NCI-H345 treated with DMSO at 0.1 percent for 48 hours (cell line): ENCODE results near the gene OBP2B.
"Not testable (repeated sequence)": the region's sequence is repeated elsewhere in the genome, so short reads cannot be mapped to it uniquely, and the experiment has no call there.

Source experiments
- DNase-seq: peaks from one replicate; lab custom pipeline; 2025; ENCODE audit not compliant: unreplicated experiment; lab: John Stamatoyannopoulos, UW

OBP2B gene

GRCh38 chr9:133223159-133223756 lies 14.2 kb upstream of the OBP2B start:
- DNase-seq = not testable (repeated sequence)

DNA sequence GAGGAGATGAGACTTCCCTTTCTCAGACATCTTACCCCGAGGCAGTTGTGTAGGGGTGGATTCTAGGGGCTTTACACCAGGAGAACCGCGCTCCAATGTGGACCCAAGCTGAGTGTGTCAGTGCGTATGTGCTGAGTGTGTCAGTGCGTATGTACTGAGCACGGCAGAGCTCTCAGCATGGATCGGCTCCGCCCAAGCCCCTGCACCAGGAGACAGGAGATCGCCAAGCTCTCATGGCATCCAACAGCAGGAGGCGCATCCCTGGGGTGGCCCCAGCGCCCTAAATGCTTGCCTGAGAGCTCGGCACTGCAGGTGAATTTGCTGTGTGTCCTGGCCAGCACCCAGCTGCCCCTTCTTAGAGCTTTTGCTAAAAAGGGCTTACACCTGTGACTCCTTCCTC lies 12.9 kb upstream of the OBP2B start:
- DNase-seq = not testable (repeated sequence)

DNA sequence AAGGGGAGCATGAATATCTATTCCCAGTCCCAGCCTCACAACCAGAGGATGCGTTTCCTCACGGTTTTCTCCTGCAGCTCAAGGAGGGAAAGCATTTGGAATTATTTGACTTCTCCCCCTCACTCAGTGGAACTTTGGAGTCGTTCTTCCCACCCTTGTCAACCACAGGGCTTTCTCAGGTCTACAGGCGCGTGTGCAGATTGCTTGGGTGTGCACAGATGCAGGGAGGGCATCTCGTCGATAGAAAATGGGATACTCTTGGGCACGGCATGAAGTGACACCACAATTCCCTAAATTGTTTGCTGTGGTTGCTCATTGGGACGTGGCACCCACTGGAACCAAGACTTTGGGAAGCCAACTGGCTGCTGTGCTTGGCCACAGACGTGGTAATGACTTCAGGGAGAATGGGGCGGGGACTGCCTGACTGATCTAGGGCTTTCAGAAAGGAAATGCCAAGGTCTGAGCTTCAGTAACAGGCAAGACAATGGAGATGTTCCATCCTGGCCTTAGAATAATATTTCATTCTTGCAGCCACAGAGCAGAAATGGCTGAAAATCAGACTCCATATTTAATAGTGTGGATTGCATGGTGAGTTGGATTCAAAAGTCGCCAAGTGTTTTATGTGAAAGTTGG lies 12.2 kb upstream of the OBP2B start:
- DNase-seq = no peak

GRCh38 chr9:133218049-133218975 lies 9.3 kb upstream of the OBP2B start:
- DNase-seq = not testable (repeated sequence)

GRCh38 chr9:133217333-133217988 lies 8.4 kb upstream of the OBP2B start:
- DNase-seq = not testable (repeated sequence)

DNA sequence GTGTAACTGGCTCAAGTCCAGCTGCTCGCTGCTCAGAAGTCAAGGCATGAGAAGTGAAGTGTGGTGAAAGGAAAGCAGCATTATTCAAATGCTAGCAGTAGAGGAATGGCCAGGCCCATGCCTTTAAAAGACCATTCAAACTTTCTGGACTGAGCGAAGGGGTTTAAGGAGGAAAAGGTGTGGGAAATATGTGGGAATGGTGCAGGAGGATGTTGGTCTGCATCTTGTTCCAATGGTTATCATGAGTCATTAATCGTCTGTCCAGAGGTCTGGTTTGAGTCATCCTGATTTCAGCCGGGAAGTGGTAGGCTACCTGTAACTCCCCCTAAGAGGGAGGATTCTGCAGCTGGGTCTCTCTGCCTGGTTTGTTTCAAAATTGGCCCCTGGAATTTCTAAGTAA lies 5.2 kb upstream of the OBP2B start:
- DNase-seq = not testable (repeated sequence)

GRCh38 chr9:133210609-133211008 lies 1.6 kb upstream of the OBP2B start:
- no peak for DNase-seq

DNA sequence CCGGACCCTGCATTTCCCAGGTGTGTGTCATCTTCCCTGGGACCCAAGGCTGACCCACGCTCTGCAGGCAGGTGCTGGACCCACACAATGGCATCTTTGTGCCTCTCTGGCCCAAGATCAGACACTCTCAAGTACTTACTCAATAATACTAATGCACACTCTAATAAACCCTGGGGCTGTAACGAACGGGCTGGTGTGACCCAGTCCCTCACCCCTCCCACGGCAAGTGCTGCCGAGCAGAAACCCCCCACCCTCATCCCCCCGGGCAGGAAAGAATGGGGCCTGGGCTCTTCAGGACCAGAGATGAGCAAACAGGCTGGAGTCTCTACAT lies 1.1 kb upstream of the OBP2B start:
- DNase-seq = no peak

GRCh38 chr9:133209327-133210201 lies 514 bp upstream of the OBP2B start:
- not testable (repeated sequence) for DNase-seq

DNA sequence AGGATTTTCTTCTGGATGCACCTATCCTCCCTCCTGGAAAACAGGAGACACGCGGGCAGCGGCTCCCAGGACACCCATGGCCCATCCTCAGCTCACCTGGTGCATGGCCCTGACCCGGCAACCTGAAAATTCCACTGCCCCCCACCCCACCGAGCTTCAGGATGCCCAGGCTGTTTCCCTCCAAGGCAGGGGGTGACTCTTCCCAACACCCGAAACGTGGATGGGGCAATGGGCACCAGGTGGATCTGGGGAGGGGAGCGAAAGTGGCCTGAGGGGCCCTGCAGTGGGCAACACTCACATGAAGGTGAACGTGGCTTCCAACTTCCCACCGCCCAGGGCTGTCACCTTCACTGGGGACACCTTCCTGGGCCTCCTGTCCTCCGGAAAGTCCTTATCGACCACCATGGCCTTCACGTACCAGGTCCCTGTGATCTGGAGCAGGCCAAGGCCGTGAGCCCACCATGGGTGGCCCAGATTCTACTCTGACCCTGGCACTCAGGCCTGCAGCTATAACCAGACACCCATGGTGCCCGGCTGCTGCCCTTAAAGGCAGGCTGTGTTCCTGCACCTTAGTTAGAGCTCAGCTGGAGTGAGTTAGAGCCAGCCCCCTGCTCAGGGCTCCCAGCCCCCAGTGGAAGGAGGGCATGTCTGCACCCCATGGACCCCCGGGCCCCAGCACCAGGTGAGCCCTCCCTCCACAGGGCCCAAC lies 725 bp downstream of the OBP2B start:
- not testable (repeated sequence) for DNase-seq

DNA sequence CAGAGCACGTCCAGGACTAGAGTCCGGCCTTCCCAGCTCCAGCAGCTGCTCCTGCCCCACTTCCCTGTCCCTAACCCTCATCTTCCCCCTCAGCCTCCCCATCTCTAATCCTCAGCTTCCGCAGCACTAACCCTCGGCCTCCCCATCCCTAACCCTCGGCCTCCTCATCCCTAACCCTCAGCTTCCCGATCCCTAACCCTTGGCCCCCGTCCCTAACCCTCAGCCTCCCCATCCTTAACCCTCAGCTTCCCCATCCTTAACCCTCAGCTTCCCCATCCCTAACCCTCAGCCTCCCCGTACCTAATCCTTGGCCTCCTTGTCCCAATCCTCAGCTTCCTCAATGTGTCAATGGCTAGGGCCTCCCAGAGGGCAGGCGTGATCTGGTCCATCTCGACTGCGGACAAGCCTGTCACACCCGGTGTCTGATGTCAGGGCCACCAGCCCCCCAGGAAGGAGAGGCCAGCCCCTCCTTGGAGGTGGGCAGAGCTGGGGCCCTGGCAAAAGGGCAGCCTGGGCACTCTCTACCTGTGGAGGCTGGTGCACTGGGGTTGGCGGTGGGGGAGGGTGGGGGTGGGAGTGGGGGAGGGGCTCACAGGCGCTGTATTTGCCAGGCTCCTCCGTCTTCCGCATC lies 1.4 kb downstream of the OBP2B start:
- no peak for DNase-seq

DNA sequence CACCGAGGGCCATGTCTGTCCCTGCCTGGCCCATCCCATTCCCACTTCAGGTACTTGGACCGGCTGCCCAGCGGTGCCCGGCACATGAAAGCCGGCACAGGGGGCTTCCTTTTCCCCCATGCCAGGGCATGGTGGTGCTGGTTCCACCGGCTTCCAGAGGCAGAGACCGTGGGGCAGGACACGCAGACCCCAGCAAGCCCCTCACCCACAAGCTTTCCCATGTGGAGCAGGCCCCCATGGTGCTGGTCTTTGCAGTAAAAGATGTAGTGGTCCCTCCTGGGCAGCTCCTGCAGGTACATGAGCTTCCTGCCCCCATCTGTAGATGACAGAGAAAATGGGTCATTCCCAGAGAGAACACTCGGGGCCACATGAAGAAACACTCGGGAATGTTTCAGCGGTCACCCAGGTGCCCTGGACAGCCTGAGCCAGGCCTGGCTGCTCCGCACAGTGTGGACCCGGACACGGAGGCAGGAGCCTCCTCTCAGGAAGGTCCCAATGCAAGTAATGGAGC lies 2.0 kb downstream of the OBP2B start:
- DNase-seq = no peak

DNA sequence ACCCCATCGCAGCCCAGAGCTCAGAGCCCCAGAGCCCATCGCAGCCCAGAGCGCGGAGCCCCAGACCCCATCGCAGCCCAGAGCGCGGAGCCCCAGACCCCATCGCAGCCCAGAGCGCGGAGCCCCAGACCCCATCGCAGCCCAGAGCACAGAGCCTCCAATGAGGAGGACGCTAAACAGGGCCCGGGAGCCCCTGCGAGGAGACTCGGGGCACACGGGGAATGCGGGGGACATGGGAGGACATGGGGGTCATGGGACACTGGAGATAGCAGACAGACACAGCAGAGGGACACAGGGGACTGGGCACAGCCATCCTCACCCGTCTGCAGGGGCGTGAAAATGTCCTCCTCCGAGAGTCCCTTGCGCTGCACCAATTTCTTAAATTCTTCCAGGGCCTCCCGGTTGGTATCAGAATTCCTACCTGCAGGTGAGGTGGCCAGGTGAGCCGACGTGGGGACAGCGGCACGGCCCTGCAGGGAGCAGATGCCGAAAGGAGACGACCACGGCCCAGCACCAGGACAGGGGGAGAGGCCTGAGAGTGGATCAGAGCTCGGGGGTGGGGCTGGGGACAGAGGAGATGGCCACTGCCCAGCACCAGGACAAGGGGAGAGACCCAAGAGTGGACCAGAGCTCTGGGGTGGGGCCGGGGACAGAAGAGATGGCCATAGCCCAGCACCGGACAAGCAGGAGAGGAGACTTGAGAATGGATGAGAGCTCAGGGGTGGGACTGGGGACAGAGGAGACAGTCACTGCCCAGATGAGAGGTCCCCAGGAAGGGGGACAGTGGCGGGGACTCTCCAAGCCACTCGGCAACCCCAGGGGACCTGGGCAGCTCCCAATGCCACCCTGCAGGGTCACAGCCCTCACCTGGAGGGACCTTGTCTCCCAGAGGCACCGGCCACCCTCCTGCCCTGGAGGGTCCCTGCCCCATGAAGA lies 2.8 kb downstream of the OBP2B start:
- no peak for DNase-seq

DNA sequence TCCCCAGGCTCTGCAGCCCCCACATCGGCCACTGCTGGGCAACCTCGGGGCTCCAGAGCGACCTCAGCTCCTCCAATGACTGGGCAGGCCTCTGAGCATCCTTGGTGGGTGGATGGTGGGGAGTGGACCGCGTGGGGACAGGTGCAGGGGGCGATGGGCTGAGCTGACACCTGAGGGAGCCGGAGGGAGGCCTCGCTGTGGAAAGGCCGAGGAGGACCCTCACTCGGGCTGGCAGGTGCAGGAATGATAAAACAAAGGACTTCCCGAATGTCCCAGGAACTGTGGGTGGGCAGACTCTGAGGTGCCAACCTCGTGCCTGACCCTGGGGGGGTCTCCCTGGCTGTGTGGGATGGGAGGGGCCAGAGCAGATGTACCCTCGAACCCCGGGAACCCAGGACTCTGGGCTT lies 3.6 kb downstream of the OBP2B start:
- not testable (repeated sequence) for DNase-seq

- DNase-seq = no peak
Measured at GRCh38 chr9:133204993-133205336, 4.1 kb downstream of the OBP2B start.

GRCh38 chr9:133204335-133204992 lies 4.6 kb downstream of the OBP2B start:
- no peak for DNase-seq

- DNase-seq = no peak
Measured at GRCh38 chr9:133203506-133204075, 5.5 kb downstream of the OBP2B start.
